B cell (primary cell): ENCODE data around the gene EFHC2. TPM values are rescaled to one million over a fixed set of nuclear protein-coding genes. Genes with fewer than 3 reads are reported as not detected.

Experiments
- ATAC-seq: fragments of 200-7000 bp; cut with Tn5 transposase; one replicate; pipeline ENCODE4 v1.10.0; 2021; ENCODE audit warnings: low read depth, mild to moderate bottlenecking, moderate number of reproducible peaks, moderate library complexity
- CTCF ChIA-PET: fragments of 350-600 bp; sonication (Branson Sonifier 250); formaldehyde crosslinking; loops from one replicate; lab custom pipeline; 2021; ENCODE audit warnings: antibody characterized with exemption, inconsistent platforms; lab: Charles Lee
- POLR2A ChIA-PET: fragments of 350-600 bp; sonication (Branson Sonifier 250); formaldehyde crosslinking; loops from one replicate; lab custom pipeline; 2021; ENCODE audit warnings: antibody characterized with exemption; lab: Charles Lee
- DNase-seq: peaks from one replicate; pipeline ENCODE4 v3.0.0; 2013
- H2AFZ ChIP-seq: 2 replicates; pipeline ENCODE4 v1.6.1; 2012; ENCODE audit warnings: mild to moderate bottlenecking, low read depth, low read length; ENCODE audit not compliant: insufficient read depth, poor library complexity, severe bottlenecking
- H3K27ac ChIP-seq, 2 donors: 1 replicate in 1 of 2; 2 replicates in 1 of 2; pipeline ENCODE4 v1.5.1; 2012 to 2013; ENCODE audit warnings: low read length in 2 of 2, mild to moderate bottlenecking in 2 of 2, moderate library complexity in 1 of 2
- H3K27me3 ChIP-seq, 4 experiments: fragments of 200-600 bp in 1 of 4; sonication (generic) in 1 of 4; replicated peaks in 1 of 4; 1 replicate in 2 of 4; 2 replicates in 2 of 4; pipeline versions ENCODE4 v1.6.1 to v1.7.0; 2013 to 2016; ENCODE audit warnings: low read length in 3 of 4, mild to moderate bottlenecking in 2 of 4, mixed read lengths in 1 of 4, moderate library complexity in 1 of 4; ENCODE audit not compliant: insufficient read depth in 4 of 4, control insufficient read depth in 3 of 4; ENCODE audit errors: control extremely low read depth in 1 of 4
- H3K36me3 ChIP-seq, 2 experiments: replicated peaks in 1 of 2; 1 replicate in 1 of 2; 2 replicates in 1 of 2; pipeline versions ENCODE4 v1.6.1 to v1.7.1; 2013; ENCODE audit warnings: low read length in 1 of 2; ENCODE audit not compliant: insufficient read depth in 2 of 2, control insufficient read depth in 1 of 2; ENCODE audit errors: control extremely low read depth in 1 of 2, extremely low read depth in 1 of 2
- H3K4me1 ChIP-seq, 2 donors: fragments of 200-600 bp in 1 of 2; sonication (generic) in 1 of 2; 1 replicate in 1 of 2; 2 replicates in 1 of 2; pipeline versions ENCODE4 v1.5.1 to v1.6.1; 2013 to 2017; ENCODE audit warnings: low read length in 2 of 2; ENCODE audit not compliant: control insufficient read depth in 2 of 2, insufficient read depth in 2 of 2
- H3K4me2 ChIP-seq: replicated peaks from 2 replicates; pipeline ENCODE3; 2012; ENCODE audit warnings: mild to moderate bottlenecking, low read depth, low read length; ENCODE audit not compliant: poor library complexity, severe bottlenecking
- H3K4me3 ChIP-seq, 5 experiments: fragments of 200-600 bp in 1 of 5; sonication (generic) in 1 of 5; 1 replicate in 3 of 5; 2 replicates in 2 of 5; pipeline versions ENCODE4 v1.5.1 to v1.7.0; 2011 to 2016; ENCODE audit warnings: low read length in 4 of 5, mild to moderate bottlenecking in 4 of 5, low read depth in 2 of 5, control low read depth in 1 of 5, moderate library complexity in 1 of 5; ENCODE audit not compliant: insufficient read depth in 1 of 5; ENCODE audit errors: control extremely low read depth in 1 of 5, extremely low read depth in 1 of 5
- H3K79me2 ChIP-seq: fragments of 200-600 bp; sonication (generic); one replicate; pipeline ENCODE4 v1.6.0; 2016; ENCODE audit warnings: low read length; ENCODE audit not compliant: control insufficient read depth, insufficient read depth
- H3K9ac ChIP-seq: fragments of 200-600 bp; sonication (generic); 2 replicates; pipeline ENCODE4 v1.6.1; 2017; ENCODE audit warnings: mild to moderate bottlenecking, low read length, moderate library complexity
- H3K9me3 ChIP-seq, 3 donors: one replicate each; pipeline versions ENCODE4 v1.6.1 to v1.7.1; 2013; ENCODE audit warnings: low read length in 2 of 3; ENCODE audit not compliant: control insufficient read depth in 2 of 3, insufficient read depth in 1 of 3; ENCODE audit errors: control extremely low read depth in 1 of 3
- H4K20me1 ChIP-seq: 2 replicates; pipeline ENCODE4 v1.6.0; 2012; ENCODE audit warnings: mild to moderate bottlenecking, low read length; ENCODE audit not compliant: insufficient read depth, control insufficient read depth, poor library complexity, severe bottlenecking
- H3K27ac Mint-ChIP-seq: one replicate; pipeline ENCODE4 v1.8.0; 2021; ENCODE audit warnings: mixed read lengths
- H3K27me3 Mint-ChIP-seq: one replicate; pipeline ENCODE4 v1.8.0; 2021; ENCODE audit warnings: mixed read lengths
- H3K4me1 Mint-ChIP-seq: one replicate; pipeline ENCODE4 v1.8.0; 2021; ENCODE audit warnings: mixed read lengths
- H3K4me3 Mint-ChIP-seq: one replicate; pipeline ENCODE4 v1.8.0; 2021; ENCODE audit warnings: mixed read lengths
- H3K9me3 Mint-ChIP-seq: one replicate; pipeline ENCODE4 v1.8.0; 2022; ENCODE audit warnings: mixed read lengths; ENCODE audit not compliant: insufficient read depth
- CTCF ChIP-seq: fragments of 200-600 bp; IDR thresholded peaks from one replicate; pipeline ENCODE4 v1.8.0; 2022; ENCODE audit warnings: antibody characterized with exemption, mild to moderate bottlenecking
- EZH2 ChIP-seq: IDR thresholded peaks from 2 replicates; pipeline ENCODE4 v1.6.1; 2012; ENCODE audit warnings: borderline replicate concordance, low read depth, mild to moderate bottlenecking, moderate library complexity, low read length; ENCODE audit not compliant: insufficient read depth, poor library complexity, severe bottlenecking
- WGBS: methylation state at CpG from one replicate; pipeline ENCODE4 v1.1.5; 2013; ENCODE audit warnings: missing lambda C conversion rate; ENCODE audit not compliant: insufficient coverage; 5-methylcytosine and 5-hydroxymethylcytosine counted together
- intact Hi-C: fragments of 100-400 bp; cut with micrococcal nuclease; formaldehyde crosslinking; loops from one replicate; pipeline ENCODE4 v1.10.0; 2022
- polyA plus RNA-seq: library from polyadenylated mRNA; depleted of rRNA; stranded (reverse); fragments of >200 nt; gene quantifications from 2 replicates; pipeline ENCODE4 v1.2.3, GENCODE V29; 2012
- total RNA-seq, 2 donors: library from RNA; stranded (reverse); fragments of 120-200 nt in 1 of 2; gene quantifications; 1 replicate in 1 of 2; 2 replicates in 1 of 2; pipeline versions ENCODE4 v1.2.3 to v1.2.4, GENCODE V29; 2013 to 2022

EFHC2 gene
- total and polyA plus RNA-seq, 2 donors (not counting 1 experiment from before 2014, with no cell fraction given), result 0.12 to 0.47 TPM

GRCh38 chrX:44247468-44247867 lies 96.0 kb downstream of the EFHC2 start:
- POLR2A ChIA-PET, result no interaction called here
- Histone ChIP-seq H3K4me3 (no peak overlapping the region), H3K27me3 (no peaks in the 10 kb centered on the region), H3K79me2 (no peaks in the 10 kb centered on the region), H4K20me1 (no peaks in the 10 kb centered on the region), H3K9me3 (peaks cover 0 to 4% (median 0%) of the 10 kb centered on the region in 3 donors), H3K4me1 (no peaks in the 10 kb centered on the region), H3K27ac (no peak overlapping the region), H2AFZ (no peak overlapping the region), H3K9ac (no peak overlapping the region), H3K36me3 (no peaks in the 10 kb centered on the region), H3K4me2 (no peak overlapping the region)
- Mint-ChIP-seq H3K4me1 (peaks cover 8% of the 10 kb centered on the region), H3K27me3 (no peaks in the 10 kb centered on the region), H3K27ac (no peak overlapping the region), H3K4me3 (no peak overlapping the region), H3K9me3 (no peaks in the 10 kb centered on the region)
- intact Hi-C loops, result no loop called here
- CTCF ChIA-PET, result no interaction called here
- WGBS, result no CpG with 5 or more reads among the region's 4 CpGs
- no peak for ATAC-seq
- no peak for DNase-seq
- TF ChIP-seq CTCF (no peak), EZH2 (no peak)

GRCh38 chrX:44246826-44247225 lies 96.6 kb downstream of the EFHC2 start:
- Histone ChIP-seq H3K36me3 (no peaks in the 10 kb centered on the region), H3K27me3 (no peaks in the 10 kb centered on the region), H3K9ac (no peak overlapping the region), H3K9me3 (peaks cover 0 to 4% (median 0%) of the 10 kb centered on the region in 3 donors), H3K79me2 (no peaks in the 10 kb centered on the region), H3K4me2 (no peak overlapping the region), H3K4me3 (no peak overlapping the region), H3K27ac (no peak overlapping the region), H4K20me1 (no peaks in the 10 kb centered on the region), H2AFZ (no peak overlapping the region), H3K4me1 (no peaks in the 10 kb centered on the region)
- ATAC-seq, result no peak
- H3K4me1 Mint-ChIP-seq, result peaks cover 7% of the 10 kb centered on the region
- H3K9me3 Mint-ChIP-seq, result no peaks in the 10 kb centered on the region
- WGBS, result no CpG with 5 or more reads among the region's 2 CpGs
- intact Hi-C loops, result no loop called here
- no peak overlapping the region for H3K4me3 Mint-ChIP-seq
- DNase-seq, result no peak
- TF ChIP-seq EZH2 (no peak), CTCF (no peak)
- H3K27me3 Mint-ChIP-seq, result no peaks in the 10 kb centered on the region
- no peak overlapping the region for H3K27ac Mint-ChIP-seq
- ChIA-PET POLR2A (no interaction called here), CTCF (no interaction called here)
